Measurements from ENCODE around the gene RAPSN.

- TF ChIP-seq POLR2A (IDR thresholded peaks at IDR 0.05): no peak
- TF ChIP-seq, protein P1, sequence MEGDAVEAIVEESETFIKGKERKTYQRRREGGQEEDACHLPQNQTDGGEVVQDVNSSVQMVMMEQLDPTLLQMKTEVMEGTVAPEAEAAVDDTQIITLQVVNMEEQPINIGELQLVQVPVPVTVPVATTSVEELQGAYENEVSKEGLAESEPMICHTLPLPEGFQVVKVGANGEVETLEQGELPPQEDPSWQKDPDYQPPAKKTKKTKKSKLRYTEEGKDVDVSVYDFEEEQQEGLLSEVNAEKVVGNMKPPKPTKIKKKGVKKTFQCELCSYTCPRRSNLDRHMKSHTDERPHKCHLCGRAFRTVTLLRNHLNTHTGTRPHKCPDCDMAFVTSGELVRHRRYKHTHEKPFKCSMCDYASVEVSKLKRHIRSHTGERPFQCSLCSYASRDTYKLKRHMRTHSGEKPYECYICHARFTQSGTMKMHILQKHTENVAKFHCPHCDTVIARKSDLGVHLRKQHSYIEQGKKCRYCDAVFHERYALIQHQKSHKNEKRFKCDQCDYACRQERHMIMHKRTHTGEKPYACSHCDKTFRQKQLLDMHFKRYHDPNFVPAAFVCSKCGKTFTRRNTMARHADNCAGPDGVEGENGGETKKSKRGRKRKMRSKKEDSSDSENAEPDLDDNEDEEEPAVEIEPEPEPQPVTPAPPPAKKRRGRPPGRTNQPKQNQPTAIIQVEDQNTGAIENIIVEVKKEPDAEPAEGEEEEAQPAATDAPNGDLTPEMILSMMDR (IDR thresholded peaks at IDR 0.05): no peak
Observed at GRCh38 chr11:47403571-47403970, 45.4 kb downstream of the RAPSN start.

All from suprapubic skin (tissue), 3 donors.